Tibial artery (tissue), 4 donors: Measurements from ENCODE around the gene TMEM87A.

Source experiments
- DNase-seq, 2 donors: peaks; one replicate each; pipeline ENCODE4 v3.0.0-alpha.2; 2019
- H3K27ac ChIP-seq, 2 donors: fragments of 200-600 bp; sonication (generic) in 1 of 2; 1 replicate in 1 of 2; 2 replicates in 1 of 2; pipeline ENCODE4 v1.5.1; 2018 to 2019; ENCODE audit warnings: mild to moderate bottlenecking in 1 of 2
- H3K27me3 ChIP-seq, 2 donors: fragments of 200-600 bp; sonication (generic) in 1 of 2; one replicate each; pipeline versions ENCODE4 v1.5.1 to v1.6.0; 2016 to 2019
- H3K36me3 ChIP-seq, 3 donors: fragments of 200-600 bp; sonication (generic) in 2 of 3; one replicate each; pipeline ENCODE4 v1.5.1; 2016 to 2019; ENCODE audit warnings: mild to moderate bottlenecking in 2 of 3
- H3K4me1 ChIP-seq, 4 donors: fragments of 200-600 bp; sonication (generic) in 2 of 4; 1 replicate in 3 of 4; 2 replicates in 1 of 4; pipeline ENCODE4 v1.5.1; 2016 to 2019
- H3K4me3 ChIP-seq, 2 donors: fragments of 200-600 bp; sonication (generic) in 1 of 2; 1 replicate in 1 of 2; 2 replicates in 1 of 2; pipeline ENCODE4 v1.5.1; 2018 to 2019; ENCODE audit warnings: mild to moderate bottlenecking in 2 of 2
- H3K9me3 ChIP-seq, 3 donors: fragments of 200-600 bp; sonication (generic) in 1 of 3; one replicate each; pipeline ENCODE4 v1.5.1; 2016 to 2019
- intact Hi-C: fragments of 100-400 bp; cut with DNase I; formaldehyde crosslinking; loops from one replicate; pipeline ENCODE4 v1.15.0; 2023; ENCODE audit warnings: low total_unique reads
- TF ChIP-seq, protein P1 (sequence below), 2 experiments: fragments of 200-600 bp in 1 of 2; fragments of 450-650 bp in 1 of 2; IDR thresholded peaks; one replicate each; pipeline ENCODE4 v1.5.1; 2017 to 2019; ENCODE audit warnings: antibody characterized with exemption in 2 of 2, mild to moderate bottlenecking in 1 of 2, moderate library complexity in 1 of 2

The TMEM87A gene

DNA sequence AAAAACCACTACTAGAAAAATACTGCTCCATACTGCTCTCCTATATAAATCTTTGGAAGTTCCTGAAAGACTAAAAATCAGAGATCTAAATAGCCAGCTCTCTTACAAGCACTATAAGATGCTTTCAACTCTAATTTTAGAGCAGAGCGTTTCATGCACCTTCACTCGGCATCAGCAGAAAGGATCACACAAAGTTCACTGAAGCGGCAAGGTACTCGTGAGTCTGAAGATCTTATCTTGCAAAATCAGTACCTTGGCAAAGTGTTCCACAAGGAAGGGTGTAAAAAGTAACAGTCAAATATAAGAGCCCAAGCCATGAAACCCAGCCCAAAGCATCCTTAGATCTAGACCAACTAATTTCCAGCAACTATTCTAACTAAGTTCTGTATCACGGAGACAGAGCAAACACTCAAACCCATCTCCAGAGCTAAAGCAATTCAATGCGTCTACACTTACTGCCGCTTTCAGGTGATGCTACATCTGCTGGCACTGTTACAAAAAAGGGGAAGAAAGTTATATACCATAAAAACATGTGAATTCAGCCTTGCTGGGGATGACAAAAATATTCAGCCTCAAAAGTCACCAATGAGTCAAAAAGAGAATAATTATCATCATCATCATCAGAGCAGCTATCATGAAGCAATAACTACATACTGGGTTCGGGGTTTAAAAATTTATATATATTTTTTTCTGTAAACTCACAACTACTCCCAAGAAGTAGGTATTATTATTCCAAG, 81.5 kb downstream of the TMEM87A start:
- intact Hi-C loops: no loop called here
- no peaks in the 10 kb centered on the region for H3K9me3 ChIP-seq

DNA sequence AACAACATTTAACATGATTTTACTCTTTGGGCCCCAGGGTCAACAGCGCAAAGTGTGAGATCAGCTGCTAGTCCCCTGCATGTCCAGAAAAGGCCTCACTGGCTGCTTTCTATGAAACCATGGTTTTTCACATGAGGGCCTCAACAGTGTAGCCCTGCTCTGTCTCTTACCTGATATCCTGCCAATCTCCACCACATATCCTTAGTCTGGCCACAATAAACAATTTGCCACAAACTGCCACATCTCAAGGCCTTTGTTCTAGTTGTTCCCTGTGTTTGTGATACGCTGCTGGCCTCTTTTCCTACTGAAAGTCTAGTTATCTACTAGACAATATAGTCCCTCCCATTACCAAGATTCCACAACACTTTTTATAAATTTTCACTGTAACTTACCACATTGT, 82.9 kb downstream of the TMEM87A start:
- H3K36me3 ChIP-seq: peaks cover 50 to 82% (median 62%) of the 10 kb centered on the region in 3 donors
- TF ChIP-seq, protein P1, sequence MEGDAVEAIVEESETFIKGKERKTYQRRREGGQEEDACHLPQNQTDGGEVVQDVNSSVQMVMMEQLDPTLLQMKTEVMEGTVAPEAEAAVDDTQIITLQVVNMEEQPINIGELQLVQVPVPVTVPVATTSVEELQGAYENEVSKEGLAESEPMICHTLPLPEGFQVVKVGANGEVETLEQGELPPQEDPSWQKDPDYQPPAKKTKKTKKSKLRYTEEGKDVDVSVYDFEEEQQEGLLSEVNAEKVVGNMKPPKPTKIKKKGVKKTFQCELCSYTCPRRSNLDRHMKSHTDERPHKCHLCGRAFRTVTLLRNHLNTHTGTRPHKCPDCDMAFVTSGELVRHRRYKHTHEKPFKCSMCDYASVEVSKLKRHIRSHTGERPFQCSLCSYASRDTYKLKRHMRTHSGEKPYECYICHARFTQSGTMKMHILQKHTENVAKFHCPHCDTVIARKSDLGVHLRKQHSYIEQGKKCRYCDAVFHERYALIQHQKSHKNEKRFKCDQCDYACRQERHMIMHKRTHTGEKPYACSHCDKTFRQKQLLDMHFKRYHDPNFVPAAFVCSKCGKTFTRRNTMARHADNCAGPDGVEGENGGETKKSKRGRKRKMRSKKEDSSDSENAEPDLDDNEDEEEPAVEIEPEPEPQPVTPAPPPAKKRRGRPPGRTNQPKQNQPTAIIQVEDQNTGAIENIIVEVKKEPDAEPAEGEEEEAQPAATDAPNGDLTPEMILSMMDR (IDR thresholded peaks at IDR 0.05): no peak
- no peaks in the 10 kb centered on the region for H3K9me3 ChIP-seq
- intact Hi-C loops: no loop called here
- no peaks in the 10 kb centered on the region for H3K27me3 ChIP-seq
- H3K27ac ChIP-seq: no peak overlapping the region
- H3K4me1 ChIP-seq: no peaks in the 10 kb centered on the region
- no peak for DNase-seq
- H3K4me3 ChIP-seq: no peak overlapping the region

More for the DNA sequence above, 81.5 kb downstream of the TMEM87A start:
- Histone ChIP-seq H3K4me3 (no peak overlapping the region), H3K27me3 (no peaks in the 10 kb centered on the region), H3K36me3 (peaks cover 38 to 68% (median 48%) of the 10 kb centered on the region in 3 donors), H3K27ac (no peak overlapping the region), H3K4me1 (no peaks in the 10 kb centered on the region)
- TF ChIP-seq, protein P1 (IDR thresholded peaks at IDR 0.05): no peak
- no peak for DNase-seq

DNA sequence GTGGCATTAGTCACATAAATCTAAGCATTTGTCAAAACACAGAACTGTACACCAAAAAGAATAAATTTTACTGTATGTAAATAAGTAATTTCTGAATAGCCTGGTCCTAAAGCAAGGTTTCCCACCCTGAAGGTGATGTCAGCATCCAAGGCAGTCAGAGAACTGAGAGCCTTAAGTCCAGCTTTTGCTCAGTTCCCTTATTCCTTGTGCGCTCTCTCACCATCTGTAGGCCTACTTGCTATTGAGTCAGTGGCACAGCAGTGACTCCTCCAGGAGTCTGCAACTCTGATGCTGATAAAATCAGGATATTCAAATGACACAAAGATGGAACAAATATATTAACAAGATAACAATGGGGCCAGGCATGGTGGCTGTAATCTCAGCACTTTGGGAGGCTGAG, 87.4 kb downstream of the TMEM87A start:
- H3K9me3 ChIP-seq: no peaks in the 10 kb centered on the region
- no peak for DNase-seq
- peaks cover 82 to 100% (median 92%) of the 10 kb centered on the region in 3 donors for H3K36me3 ChIP-seq
- no peak overlapping the region for H3K4me3 ChIP-seq
- no peaks in the 10 kb centered on the region for H3K4me1 ChIP-seq
- TF ChIP-seq, protein P1 (IDR thresholded peaks at IDR 0.05): no peak
- intact Hi-C loops: no loop called here
- H3K27me3 ChIP-seq: no peaks in the 10 kb centered on the region
- no peak overlapping the region for H3K27ac ChIP-seq

DNA sequence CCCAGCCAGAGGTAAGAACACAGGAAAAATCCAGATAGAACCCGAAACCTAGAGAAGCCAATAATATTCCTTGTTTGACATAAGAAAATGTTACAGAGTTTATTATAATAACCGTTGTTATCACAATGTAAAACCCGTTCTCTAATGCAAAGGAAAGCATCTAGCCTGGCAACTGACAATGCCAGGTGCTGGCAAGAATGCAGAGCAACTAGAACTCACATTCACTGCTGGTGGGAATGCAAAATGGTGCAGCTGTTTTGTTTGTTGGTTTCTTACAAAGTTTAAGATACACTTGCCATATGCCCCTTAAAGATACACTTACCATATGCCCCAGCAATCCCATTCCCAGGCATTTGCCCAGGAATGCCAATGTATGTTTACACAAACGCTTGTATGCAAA, 88.5 kb downstream of the TMEM87A start:
- H3K9me3 ChIP-seq: no peaks in the 10 kb centered on the region
- DNase-seq: no peak
- peaks cover 78 to 99% (median 91%) of the 10 kb centered on the region in 3 donors for H3K36me3 ChIP-seq
- no peaks in the 10 kb centered on the region for H3K4me1 ChIP-seq
- intact Hi-C loops: no loop called here
- H3K27me3 ChIP-seq: no peaks in the 10 kb centered on the region
- TF ChIP-seq, protein P1 (IDR thresholded peaks at IDR 0.05): no peak
- no peak overlapping the region for H3K4me3 ChIP-seq
- no peak overlapping the region for H3K27ac ChIP-seq

DNA sequence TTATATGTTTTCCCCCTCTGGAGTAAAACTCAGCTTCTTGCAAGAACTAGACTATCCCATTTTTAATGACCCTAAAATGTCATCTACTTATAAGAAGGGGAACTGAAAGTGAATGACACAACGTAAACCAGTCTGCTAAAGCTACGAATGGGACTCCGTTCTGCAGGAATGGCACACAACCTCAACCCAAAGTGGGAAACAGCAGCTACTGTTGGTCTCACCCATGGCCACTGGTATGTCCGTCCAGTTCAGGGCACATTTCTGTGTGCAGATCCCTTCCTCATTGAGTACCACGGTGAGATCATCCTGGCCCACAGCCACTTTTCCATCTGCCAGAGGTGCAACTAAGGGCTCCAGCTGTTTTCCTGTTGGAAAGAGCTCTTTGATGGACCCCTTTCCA, 88.9 kb downstream of the TMEM87A start:
- H3K27ac ChIP-seq: no peak overlapping the region
- peaks cover 77 to 98% (median 92%) of the 10 kb centered on the region in 3 donors for H3K36me3 ChIP-seq
- no peak overlapping the region for H3K4me3 ChIP-seq
- H3K9me3 ChIP-seq: no peaks in the 10 kb centered on the region
- intact Hi-C loops: no loop called here
- H3K27me3 ChIP-seq: no peaks in the 10 kb centered on the region
- TF ChIP-seq, protein P1 (IDR thresholded peaks at IDR 0.05): no peak
- no peak for DNase-seq
- H3K4me1 ChIP-seq: no peaks in the 10 kb centered on the region
